ENCODE measurements around the gene RAB33B.
A peak's percentile ranks its signal among the peaks of the same experiment; 100 is the strongest.
"Not testable (repeated sequence)": the region's sequence is repeated elsewhere in the genome, so short reads cannot be mapped to it uniquely, and the experiment has no call there.

The RAB33B gene

DNA sequence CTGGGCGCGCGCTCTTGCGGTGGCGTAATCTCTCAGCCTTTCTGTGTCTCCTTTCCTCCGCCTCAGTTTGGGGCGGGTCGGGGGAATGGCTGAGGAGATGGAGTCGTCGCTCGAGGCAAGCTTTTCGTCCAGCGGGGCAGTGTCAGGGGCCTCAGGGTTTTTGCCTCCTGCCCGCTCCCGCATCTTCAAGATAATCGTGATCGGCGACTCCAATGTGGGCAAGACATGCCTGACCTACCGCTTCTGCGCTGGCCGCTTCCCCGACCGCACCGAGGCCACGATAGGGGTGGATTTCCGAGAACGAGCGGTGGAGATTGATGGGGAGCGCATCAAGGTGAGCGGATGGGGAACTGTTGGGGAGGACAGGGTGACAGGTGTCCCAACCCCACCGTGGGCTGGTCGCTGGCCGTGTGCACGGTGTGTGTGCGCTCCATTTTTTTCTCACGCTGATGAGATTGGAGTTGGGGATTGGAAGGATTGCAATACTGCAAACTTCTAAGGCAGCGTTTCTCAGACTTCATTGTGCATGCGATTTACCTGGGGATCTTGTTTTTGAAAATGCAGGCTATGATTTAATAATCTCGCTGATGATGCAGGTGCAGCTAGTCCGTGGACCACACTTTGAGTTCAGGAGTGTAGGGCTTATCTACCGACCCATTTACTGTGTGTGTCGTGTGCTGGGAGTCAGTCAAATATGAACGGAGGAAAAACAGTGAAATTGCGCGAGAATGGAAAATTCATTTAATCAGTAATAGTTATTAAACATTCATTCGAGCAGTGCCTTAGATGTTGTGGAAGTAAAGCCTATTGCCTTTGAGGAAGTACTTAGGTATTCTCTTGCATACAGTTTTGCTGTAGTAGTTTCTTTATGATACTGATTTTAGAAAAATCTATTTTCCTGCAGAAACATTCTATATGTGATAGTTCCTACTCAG is at the start of gene RAB33B:
Gene RAB33B (plus strand): TSS at position 11 of the 935 bp plus-strand sequence. CDS start 75 bp downstream, at position 86.
- DNase-seq = no peak

DNA sequence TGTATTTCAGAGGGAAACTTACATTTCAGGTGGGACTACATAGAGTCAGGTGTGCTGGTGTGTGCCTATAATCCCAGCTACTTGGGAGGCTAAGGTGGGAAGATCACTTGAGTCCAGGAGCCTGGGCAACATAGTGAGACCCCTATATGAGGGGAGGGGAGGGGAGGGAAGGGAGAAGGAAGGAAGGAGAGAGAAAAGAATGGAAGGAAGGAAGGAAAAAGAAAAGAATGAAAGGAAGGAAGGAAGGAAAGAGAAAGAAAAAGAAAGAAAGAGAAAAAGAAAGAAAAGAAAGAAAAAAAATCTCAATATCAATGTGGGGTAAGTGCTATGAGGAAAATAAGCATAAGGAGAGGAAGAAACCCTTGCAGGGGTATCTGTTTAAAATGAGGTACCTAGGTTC is 43.6 kb upstream of the RAB33B start:
- no peak for DNase-seq

DNA sequence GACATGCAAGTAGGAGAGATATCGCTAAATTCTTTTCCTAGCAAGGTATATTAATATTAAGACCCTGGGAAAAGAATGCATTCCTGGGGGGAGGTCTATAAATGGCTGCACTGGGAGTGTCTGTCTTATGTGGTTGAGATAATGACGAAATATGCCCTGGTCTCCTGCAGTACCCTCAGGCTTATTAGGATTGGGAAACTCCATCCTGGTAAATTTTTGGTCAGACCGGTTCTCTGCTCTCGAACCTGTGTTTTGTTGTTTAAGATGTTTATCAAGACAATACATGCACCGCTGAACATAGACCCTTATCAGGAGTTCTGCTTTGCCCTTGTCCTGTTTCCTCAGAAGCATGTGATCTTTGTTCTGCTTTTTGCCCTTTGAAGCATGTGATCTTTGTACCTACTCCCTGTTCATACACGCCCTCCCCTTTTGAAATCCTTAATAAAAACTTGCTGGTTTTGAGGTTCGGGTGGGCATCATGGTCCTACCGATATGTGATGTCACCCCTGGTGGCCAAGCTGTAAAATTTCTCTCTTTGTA is 39.2 kb upstream of the RAB33B start:
- DNase-seq = not testable (repeated sequence)

DNA sequence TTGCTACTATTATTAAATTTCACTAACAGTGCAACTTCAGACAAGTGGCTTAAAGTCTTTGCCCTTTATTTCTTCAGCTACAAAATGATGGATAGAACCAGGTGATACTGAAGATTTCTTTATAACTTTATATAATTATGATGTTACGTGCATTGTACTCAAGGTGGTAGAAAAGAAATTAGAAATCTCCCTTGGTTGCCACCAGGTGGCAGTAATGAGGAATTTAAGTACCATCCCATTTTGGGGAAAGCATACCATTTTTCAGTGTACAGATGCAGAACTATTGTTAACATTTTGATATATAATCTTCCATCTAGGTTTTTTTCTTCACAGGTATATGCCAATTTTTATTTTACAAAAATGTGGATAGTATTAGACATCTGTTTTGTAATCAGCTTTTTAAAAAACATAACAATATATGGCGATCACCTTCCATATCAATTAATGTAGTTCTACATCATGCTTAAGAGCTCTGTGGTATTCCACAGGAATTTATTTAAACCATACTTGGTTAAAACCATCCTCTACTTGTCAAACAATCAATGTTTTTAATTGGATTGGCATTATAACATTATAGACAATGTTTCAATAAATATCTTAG is 37.7 kb upstream of the RAB33B start:
- DNase-seq = peak; percentile 11

DNA sequence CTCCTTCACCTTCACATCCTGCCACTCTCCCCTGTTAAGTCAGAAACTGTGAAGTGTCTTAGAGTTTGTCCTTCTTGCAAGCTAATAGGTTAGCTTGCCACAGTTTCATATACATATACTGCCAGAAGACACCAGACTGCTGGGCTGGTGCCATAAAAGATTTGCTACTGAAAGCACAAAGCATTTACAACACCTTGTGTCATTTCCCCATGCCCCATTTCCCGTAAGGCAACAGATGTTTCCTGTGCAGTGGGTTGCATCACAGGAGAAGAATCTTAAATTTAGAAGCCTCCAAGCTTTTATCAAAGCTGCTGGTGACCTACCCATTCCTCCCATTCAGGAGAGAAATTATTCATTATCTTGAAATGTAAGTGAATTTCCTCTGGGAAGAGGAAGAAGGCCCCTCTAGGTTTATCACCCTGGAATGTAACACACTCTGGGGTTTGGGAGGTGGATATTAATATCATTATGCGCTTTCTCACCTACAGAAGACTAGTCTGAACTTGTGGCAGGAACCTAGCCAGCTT is 34.5 kb upstream of the RAB33B start:
- no peak for DNase-seq

DNA sequence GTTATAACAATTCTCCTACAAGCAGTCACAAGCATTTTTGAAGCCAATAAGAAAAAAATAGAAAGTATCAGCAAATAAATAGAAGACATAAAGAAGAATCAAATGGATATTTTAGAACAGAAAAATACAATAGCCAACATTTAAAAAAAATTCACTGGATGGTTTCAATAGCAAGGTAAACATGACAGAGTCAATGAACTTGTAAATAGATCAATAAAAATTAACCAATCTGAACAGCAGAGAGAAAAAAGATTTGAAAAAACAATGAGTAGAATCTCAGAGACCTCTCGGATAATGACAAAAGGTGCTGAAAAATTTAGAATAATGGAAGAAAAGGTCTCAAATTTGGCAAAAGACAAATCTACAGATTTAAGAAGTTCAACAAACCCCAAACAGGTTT is 33.3 kb upstream of the RAB33B start:
- DNase-seq = no peak

DNA sequence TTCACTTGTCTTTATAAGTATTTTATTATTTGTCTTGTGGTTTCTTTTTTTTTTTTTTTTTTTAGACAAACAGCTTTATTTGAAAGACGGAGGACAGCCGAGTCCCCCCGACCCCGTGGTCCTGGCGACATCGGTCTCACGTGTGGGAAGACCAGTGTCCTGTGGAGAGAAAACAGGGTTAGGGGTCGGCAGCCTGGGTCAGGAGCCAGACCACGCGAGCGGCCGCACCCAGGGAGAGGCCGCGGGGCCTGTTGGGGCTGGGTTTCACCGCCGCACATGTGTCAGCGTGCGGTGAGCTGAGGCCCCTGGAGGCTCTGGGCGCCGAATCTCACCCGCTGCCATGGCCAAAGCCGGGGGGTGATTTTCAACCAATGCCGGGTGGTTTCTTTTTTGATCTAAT is 17.8 kb upstream of the RAB33B start:
- no peak for DNase-seq

DNA sequence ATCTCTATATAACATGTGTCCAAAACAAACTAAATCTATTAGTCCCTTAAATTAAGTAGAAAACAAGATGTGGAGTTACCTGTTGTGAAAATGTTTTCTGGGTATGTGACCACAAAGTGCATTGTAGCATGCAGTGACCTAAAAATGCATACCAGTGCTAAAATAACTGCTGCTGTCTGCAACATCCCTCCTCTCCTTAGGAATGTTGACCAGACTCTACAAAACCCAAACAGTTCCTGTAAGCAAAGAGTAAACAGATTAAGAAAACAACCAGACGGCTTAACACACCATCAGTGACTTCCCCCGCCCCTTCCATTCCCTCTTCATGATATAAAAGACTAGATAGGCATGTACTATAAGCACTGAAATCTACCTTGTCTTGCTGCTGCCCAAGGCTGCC is 15.8 kb upstream of the RAB33B start:
- no peak for DNase-seq

DNA sequence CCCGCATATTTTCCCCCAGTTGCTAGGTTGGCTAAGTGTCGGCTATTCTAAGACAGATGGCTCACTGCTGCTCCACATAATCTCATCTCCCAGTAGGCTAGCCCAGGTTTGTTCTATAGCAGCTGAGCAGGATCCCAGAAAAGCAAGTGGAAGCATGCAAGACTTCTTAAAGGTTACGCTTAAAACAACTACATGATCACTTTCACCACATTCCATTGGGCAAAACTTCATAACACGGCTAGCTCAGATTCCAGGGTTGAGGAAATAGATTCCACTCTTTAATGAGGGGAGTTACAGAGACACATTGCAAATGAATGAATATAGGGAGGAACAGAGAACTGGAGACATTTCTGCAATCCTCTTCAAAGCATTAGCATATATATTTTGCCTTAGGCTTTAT is 12.9 kb upstream of the RAB33B start:
- DNase-seq = no peak

DNA sequence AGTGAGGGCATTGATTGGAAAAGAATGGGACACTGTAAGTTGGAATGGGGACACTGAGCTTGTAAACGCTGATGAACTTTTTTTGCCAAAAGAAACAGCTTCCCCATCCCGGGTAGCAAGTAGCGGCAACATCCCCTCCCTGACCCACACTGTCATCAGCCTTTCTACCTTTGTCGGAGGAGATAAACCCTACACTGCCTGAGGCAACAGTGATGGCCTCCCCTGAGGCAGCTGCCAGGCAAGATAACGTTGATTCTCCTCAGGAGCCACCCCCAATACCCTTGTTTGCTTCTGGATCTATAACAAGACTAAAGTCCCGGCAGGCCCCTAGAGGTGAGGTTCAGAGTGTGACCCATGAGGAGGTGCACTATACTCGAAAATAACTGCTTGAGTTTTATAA is 10.3 kb upstream of the RAB33B start:
- DNase-seq = no peak

DNA sequence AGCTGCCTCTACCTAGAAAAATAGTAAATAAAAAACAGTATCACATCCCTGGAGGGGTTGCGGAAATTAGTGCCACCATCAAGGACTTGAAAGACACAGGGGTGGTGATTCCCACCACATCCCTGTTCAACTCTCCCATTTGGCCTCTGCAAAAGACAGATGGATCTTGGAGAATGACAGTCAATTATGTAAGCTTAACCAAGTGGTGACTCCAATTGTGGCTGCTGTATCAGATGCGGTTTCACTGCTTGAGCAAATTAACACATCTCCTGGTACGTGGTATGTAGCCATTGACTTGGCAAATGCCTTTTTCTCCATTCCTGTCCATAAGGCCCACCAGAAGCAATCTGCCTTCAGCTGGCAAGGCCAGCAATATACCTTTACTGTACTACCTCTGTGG is 9.0 kb upstream of the RAB33B start:
- DNase-seq = not testable (repeated sequence)

DNA sequence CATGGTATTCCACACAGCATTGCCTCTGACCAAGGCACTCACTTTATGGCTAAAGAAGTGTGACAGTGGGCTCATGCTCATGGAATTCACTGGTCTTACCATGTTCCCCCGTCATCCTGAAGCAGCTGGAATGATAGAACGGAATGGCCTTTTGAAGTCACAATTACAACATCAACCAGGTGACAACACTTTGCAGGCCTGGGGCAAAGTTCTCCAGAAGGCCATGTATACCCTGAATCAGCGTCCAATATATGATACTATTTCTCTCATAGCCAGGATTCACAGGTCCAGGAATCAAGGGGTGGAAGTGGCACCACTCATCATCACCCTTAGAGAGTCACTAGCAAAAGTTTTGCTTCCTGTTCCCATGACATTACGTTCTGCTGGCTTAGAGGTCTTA is 6.8 kb upstream of the RAB33B start:
- not testable (repeated sequence) for DNase-seq

DNA sequence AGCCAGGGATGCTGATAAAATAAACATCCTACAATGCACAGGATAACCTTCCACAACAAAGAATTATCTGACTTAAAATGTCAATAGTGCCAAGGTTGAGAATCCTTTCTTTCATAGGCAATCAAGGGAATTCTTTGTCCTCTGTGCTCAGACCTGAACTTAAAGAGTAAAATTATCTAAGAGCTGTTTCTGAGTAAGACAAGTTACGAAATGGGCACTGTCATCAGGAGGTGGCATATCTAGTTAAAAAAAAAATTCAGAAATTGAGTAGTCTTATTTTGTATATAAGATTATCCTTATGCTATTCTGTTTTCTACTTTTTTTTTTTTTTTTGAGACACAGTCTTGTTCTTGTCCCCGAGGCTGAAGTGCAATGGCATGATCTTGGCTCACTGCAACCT is 3.3 kb upstream of the RAB33B start:
- DNase-seq = no peak

DNA sequence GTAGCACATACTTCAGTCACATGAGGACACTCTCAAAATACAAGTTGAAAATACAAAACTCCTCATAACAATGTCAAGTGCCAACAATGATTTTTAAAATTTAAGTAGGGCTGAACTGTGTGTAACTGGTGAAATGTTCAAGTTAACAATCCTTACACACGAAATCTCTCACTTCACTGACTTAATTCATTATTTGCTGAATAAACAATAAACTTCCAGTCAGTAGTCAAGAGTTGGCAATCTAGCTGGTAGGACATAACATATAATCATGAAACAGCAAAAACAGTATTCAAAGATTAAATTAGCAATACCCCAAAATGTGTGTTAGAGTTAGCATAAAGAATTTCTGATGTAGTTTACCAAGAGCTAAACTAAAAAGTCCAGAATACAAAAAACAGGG is 1.9 kb upstream of the RAB33B start:
- no peak for DNase-seq

DNA sequence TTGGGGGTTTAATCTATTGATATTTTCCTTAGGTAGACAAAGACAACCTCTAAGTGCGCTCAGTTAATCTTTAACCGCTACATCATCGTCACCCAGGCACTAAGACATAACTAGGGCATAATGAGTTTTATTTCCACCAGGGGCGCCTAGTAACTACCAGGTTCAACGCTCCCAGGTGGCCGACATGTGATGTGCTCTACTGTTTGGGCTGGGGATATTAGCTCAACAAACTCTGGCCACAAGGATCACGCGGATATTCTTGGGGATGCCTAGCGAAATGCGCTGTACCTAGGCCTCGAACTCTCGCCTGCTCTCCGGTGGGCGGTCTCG is 915 bp upstream of the RAB33B start:
- peak; percentile 78 for DNase-seq

DNA sequence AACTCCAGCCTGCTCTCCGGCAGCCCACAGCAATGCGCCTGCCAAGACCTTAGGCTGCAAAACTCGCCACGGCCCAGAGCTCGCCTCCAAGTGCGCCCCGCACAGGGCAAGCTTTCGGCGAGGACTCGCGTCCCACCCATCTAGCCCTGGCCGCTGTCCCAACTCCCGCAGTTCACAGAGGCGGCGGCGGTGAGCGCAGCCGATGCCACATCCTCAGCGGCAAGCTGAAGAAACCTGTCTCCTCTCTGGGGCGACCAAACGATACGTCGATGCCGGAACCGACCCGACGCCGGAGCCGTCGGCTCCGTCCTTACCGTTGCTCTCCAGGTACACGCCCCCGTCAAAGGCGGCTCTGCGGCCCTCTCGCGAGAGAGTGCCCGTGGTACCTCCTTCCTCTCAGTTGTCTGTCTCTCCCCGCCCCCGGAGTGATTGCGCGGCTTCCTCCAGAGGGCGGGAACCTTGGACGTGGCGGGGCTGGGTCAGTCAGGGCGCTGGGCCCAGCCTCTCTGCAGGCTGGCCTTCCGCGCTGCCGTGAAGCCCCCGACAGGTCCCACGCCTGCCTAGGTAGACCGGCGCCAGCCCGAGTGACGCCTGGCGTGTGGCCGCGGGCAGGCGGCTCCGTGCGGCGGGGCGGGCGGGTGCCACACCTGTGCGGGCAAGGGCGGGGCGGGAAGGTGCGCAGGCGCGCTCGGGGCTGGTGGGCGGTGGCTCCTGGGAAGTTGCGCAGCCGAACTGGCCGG is 380 bp upstream of the RAB33B start:
- peak; percentile 86 for DNase-seq

DNA sequence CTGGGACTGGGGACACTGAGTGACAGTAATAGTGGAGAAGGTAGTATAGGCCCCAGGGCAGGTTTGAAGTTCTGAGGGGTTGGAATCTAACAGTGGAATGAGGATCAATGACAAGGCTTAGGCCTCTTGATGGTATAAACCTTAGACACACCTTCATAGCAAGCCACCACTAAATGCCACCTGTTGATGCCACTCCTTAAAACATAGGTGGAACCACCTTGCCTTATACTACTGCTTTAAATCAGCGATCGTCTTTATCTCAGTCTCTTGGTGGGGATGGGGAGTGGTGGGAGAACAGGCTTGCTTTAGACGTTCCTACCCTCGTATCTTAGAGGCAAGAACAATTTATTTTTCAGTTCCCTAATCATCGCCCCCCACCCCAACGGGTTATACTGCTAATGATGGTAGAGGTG is 1.2 kb downstream of the RAB33B start:
- DNase-seq = no peak

DNA sequence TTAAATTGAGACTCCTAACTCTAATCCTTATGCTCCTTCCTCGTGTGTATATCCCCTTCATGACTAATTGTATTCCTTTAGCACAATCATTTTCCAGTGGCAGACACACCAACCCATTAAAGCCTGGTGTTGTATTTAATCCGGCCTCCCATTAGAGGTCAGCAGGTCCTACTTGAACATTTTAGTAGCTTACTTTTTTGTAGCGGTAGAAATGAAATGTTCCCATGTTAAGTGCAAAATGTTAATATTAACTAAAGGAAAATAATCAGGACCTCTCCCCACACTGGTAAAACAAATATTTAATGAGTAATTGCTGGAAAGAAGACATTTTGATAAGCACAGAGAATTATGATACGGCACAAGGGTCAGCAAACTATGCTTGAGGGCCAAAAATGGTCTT is 3.4 kb downstream of the RAB33B start:
- DNase-seq = no peak

DNA sequence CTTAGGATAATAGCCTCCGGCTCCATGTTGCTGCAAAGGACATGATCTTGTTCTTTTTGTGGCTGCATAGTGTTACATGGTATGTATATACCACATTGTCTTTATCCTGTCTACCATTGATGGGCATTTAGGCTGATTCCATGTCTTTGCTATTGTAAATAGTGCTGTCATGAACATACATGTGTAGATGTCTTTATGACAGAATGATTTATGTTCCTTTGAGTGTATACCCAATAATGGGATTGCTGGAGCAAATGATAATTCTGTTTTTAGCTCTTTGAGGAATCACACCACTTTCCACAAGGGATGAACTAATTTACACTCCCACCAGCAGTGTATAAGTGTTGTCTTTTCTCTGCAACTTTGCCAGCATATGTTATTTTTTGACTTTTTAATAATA is 4.6 kb downstream of the RAB33B start:
- no peak for DNase-seq

DNA sequence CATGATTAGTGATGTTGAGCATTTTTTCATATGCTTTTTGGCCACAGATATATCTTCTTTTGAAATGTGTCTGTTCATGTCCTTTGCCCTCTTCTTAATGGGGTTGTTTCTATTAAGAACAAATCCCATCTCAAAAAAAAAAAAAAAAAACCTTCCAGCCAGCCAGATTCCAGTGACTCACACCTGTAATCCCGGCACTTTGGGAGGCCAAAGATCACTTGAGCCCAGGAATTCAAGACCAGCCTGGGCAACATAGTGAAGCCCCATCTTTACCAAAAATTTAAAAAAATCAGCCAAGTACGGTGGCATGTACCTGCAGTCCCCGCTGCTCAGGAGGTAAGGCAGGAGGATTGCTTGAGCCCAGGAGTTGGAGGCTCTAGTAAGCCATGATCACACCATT is 5.1 kb downstream of the RAB33B start:
- DNase-seq = no peak

DNA sequence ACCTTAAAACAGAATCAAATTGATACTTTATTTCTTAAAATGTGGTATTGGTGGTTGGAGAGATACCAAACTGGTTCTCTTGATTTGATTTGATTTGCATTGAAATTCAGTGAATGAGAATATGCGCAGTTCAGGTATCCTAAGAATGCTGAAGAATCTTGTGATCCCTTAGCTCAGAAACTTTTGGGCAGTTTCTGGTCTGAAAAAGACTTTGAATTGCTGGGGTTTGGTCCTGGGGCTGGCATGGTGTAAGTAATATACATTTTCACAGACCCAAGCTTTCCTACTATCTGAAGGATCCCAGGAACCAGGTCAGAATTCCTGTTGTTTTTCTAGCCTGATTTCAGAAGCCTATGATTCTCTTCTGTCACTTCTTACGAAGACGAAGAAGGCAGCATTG is 6.6 kb downstream of the RAB33B start:
- DNase-seq = no peak

DNA sequence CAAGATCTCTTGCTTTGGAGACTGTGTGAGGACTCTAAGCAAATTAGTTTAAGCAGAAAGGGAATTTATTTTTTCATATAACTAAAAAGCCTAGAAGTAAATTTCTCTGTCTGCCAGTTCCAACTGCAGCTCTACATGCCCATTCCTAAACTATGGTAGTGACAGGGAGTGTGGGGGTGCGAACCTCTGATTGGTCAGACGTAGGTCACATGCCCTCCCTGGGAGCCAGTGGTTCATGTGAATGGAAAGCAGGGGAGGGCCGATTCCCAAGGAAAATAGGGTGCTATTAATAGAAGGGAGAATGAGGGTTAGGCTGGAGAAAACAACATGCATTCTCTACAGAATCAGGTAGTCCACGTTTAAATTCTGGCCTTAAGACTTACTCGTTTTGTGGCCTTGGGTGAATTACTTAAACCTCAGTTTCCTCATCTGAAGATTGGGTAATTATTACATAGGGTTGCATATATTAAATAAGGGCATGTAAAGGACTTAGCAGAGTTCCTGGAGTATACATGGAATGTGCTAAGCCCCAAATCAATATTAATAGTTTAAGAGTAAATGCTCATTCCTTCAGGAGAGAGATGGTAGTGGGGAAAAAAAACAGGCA is 7.2 kb downstream of the RAB33B start:
- no peak for DNase-seq

DNA sequence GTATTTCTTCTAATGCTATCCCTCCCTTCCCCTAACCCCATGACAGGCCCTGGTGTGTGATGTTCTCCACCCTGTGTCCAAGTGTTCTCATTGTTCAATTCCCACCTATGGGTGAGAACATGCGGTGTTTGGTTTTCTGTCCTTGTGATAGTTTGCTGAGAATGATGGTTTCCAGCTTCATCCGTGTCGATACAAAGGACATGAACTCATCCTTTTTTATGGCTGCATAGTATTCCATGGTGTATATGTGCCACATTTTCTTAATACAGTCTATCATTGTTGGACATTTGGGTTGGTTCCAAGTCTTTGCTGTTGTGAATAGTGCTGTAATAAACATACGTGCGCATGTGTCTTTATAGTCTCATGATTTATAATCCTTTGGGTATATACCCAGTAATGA is 10.6 kb downstream of the RAB33B start:
- not testable (repeated sequence) for DNase-seq

Data from NCI-H2227 treated with DMSO at 0.1 percent for 48 hours (cell line).